GM18870 (cell line): ENCODE measurements around the gene XRCC1.
"Not testable (repeated sequence)": the region's sequence is repeated elsewhere in the genome, so short reads cannot be mapped to it uniquely, and the experiment has no call there.

ENCODE experiments used
- ATAC-seq: cut with Tn5 transposase; IDR thresholded peaks from one replicate; pipeline ENCODE4 v1.9.1; 2021; ENCODE audit warnings: moderate library complexity; ENCODE audit not compliant: unreplicated experiment

Gene XRCC1

DNA sequence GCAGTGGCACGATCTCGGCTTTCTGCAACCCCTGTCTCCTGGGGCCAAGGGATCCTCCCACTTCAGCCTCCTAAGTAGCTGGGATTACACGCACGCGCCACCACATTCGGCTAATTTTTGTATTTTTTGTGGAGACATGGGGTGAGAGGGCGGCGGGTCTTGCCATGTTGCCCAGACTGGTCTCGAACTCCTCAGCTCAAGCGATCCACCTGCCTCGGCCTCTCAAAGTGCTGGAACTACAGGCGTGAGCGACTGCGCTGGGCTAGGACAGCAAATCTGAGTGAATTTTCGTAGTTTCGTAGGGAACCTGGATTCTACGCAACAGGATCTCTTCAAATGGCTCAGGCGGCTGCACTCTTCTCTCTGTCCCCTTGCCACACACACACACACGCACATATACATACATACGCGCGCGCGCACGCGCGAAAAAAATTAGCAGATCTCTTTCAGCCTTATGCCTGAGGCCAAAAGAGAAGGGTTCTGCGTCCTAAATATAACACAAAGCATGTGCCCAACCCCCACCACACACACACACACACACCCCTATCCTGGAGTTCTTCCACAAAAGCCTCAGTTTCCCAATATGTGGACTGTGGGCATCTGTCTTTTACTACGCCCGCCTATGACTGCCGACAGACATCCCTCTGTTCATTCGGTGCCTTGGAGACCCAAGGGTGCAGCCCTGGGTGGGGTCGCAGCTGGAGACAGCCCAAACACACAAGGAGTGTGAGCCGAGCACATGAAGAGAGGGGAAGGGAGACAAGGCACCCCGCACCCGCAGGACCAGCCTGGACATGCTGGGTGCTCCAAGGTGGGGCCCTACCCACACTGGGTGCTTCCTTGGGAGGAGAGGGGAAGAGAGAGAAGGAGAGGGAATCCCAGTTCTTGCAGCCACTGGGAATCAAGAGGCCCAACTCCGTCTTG lies 890 bp upstream of the XRCC1 start:
- ATAC-seq, result no peak

DNA sequence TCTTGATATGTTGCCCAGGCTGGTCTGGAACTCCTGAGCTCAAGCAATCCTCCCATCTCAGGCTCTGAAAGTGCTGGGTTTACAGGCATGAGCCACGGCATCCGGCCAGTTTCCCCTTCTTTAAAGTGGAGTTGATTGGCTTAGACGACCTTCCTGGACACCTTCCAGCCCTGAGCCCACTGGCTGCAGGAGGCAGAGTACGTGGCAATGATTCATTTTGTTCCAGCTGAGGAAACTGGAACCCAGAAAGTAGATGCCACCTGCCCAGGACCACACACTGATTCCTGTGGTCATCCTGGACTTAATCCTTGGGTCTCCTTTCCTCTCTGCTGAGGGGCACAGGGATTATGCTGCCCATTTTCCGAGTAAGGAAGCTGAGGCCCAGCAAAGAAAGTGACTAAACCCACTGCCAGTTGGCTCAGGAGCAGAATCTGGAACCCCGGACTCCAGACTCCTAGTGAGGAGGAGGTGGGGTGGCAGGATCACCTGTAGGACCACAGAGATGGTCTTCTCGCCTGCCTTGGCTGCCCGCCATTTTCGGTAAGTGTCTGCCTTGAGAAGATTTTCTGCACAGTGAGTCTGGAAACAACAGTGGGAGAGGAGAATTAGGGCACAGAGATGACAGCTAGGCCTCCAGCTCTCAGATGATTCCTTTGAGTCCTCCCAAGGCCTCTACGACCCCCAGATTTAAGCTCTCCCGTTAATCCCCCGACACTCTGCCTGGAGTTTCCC lies 737 bp downstream of the XRCC1 start:
- ATAC-seq, result no peak

GRCh38 chr19:43572171-43572588 lies 3.1 kb downstream of the XRCC1 start:
- no peak for ATAC-seq

GRCh38 chr19:43570174-43570791 lies 5.0 kb downstream of the XRCC1 start:
- ATAC-seq, result no peak

DNA sequence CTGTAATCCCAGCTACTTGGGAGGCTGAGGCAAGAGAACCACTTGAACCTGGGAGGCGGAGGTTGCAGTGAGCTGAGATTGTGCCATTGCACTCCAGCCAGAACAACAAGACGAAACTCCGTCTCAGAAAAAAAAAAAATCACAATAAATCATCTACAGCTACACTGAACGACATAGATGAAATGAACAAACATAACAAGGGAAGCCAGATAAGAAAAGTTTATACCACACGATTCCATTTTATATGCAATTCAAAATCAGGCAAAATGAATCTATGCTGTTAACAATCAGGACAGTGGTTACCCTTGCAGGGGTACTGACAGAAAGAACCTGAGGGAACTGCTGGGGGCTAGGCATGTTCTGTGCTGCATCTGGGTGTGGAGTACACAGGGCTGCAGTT lies 5.7 kb downstream of the XRCC1 start:
- ATAC-seq, result no peak

DNA sequence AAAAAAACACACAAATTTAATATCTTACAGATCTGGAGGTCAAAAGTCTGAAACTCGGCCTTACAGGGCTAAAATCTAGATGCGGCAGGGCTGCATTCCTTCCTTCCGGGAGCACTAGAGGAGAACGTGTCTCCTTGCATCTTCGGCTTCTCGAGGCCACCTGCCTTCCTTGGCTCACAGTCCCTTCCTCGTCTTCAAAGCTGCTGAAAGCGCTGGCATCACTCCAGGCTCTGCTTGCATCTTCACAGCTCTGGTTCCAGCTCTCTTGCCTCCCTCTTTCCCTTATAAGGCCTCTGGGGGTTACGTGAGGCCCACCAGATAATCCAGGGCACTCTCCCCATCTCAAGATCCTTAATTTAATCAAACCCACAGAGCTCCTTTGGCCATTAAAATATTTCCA lies 10.5 kb downstream of the XRCC1 start:
- no peak for ATAC-seq

DNA sequence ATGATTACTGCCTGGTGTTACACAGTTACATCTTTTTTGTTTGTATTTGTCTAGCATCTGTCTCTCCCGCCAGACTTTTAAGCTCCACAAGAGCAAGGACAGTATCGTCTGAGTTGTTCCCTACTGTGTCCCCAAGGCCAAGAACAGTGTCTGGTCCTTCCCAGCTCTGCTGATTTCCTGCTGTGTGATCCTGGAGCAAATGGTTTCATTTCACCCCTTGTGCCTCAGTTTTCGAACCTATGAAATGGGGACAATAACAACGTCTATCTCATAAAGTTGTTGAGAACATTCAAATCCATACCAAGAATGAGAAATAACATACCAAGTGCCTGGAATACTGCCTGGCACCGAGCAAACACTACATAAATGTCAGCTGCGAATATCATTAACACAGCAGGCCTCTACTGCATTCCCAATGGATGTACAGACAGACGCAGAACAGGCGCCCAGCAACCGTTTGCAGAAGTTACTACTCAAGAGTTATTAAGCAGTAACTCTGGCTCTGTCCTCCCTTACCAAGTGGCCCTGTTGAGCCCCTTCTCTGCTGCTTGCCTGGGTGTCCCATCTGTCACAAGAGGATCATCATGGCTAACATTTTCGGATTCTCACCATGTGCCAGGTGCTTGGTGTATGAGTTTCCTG lies 11.4 kb downstream of the XRCC1 start:
- no peak for ATAC-seq

DNA sequence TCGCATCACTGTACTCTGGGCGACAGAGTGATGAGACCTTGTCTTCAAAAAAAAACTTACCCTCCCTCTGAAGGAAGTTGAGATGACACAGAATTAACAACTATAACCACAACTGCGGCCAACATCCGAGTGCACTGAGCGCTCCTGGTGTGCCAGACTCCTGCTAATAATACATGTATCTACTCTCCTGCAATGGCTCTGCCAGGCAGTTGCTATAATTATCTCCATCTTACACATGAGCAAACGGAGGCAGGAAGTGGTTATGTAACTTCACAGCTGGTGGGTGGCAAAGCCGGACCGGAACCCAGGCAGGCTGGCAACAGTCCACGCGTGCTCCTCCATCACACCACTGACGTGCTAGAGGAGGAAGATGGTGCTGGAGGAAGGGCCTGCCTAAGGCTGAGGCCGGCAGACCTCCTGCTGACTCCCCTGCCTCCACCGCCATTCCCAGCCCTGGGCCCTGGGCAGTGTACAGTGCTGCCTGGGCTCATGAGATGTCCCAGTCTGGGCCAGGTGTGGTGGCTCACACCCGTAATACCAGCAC lies 12.6 kb downstream of the XRCC1 start:
- ATAC-seq, result peak; percentile 79

DNA sequence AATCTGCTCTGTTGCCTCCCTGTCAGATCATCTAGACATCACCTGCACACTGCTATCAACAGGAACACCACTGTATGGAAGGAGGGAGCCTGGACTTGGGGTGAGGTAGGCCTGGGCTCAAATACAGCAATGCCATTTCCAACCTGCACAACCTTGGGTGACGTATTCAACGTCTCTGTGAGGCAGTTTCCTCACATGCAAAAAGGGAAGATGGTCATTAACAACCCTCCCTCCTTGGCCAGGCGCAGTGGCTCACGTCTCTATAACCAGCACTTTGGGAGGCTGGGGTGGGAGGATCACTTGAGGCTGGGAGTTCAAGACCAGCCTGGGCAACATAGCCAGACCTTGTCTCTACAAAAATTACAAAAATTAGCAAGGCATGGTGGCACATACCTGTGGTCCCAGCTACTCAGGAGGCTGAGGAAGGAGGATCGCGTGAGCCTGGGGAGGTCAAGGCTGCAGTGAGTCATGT lies 13.1 kb downstream of the XRCC1 start:
- ATAC-seq, result no peak

DNA sequence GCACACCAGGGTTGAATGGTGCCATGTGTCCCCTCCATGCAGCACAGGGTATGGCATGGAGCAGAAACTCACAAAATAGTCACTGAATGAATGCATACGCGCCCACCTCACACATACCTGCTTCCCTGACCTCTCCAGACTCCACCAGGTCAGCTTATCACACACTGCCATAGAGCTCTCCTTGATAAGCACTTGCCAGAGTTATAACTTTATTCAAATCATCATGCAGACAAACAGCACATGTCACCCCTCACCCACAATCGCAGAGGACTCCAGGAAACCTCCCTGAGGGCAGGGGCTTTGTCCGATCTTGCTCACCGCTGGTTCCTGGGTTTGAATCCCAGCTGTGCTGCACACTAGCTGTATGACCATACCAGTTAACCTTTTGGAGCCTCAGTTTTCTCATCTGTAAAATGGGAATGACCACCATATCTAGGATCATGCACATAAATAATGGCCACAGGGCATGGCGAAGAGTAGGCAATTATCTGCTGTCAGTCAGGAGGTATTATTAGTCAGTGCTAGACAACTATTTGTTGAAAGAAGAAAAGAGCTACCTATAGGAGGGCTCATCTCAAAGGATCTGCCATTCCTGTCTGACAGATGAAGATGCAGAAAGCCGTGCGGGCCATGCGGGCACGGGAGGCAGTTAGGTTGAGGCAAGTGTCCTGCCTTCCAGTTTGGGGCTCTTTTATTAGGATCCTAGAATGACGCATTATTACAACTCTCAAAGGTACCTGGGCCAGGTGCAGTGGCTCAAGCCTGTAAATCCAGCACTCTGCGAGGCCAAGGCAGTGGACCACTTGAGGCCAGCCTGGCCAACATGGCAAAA lies 14.0 kb downstream of the XRCC1 start:
- no peak for ATAC-seq

DNA sequence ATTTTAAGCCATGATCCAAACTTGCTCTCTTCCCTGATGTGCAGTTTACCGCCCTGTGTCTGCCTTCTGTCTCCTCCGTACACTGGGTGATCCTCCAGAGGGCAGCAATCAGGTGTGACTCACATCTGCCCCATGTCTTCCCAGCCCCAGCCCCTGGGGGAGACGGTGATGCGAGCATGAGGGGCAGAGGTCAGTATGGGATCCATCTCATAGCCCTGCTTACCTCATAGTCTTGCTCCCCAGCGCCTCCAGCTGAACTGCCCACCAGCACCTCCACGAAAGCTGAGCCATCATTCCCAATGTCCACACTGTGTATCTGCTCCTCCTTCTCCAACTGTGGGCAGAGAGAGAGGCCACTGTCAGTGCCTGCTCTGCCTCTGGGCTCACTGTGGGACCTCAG lies 14.6 kb downstream of the XRCC1 start:
- ATAC-seq, result no peak

- ATAC-seq, result no peak
Observed at GRCh38 chr19:43555185-43555770, 20.0 kb downstream of the XRCC1 start.

DNA sequence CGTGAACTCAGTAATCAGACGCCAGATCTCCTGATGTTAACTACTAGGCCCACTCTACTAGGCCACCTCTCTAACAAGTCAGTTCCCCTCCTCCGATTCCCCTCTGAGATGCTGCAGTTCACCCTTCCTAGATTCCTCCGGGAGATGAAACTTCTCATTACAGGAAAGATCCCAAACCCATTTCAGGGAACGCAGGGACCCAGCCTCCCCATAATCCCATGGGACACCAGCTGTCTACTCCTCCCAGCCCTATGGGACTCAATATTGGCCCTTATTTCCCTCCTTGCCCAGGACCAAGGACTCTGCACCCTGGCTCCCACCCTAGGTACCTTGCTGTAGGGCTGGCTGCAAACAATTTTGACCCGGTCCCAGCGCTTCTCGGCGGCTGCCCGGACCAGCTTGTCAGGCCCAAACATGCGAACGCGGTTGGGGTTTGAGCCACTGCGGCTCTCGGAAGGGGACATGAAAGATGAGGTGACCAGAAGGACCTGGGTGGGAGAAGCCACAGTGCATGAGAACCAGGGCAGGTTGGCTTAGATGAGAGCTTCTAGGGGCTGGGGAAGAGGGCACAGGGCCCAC lies 20.9 kb downstream of the XRCC1 start:
- ATAC-seq, result no peak

GRCh38 chr19:43553656-43554055 lies 21.7 kb downstream of the XRCC1 start:
- ATAC-seq, result no peak

GRCh38 chr19:43552616-43553015 lies 22.7 kb downstream of the XRCC1 start:
- no peak for ATAC-seq

DNA sequence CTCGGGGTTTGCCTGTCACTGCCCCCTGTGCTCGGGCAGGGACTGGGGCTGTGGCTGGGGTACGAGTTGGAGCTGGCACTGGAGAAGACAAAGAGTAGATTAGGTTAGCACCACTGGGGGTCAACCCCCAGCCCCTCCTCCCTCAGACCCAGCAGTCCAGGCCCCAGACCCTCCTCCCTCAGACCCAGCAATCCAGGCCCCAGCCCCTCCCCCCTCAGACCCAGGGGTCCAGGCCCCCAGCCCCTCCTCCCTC lies 23.2 kb downstream of the XRCC1 start:
- no peak for ATAC-seq

GRCh38 chr19:43551399-43552197 lies 23.7 kb downstream of the XRCC1 start:
- no peak for ATAC-seq

- no peak for ATAC-seq
Observed at GRCh38 chr19:43548706-43549105, 26.6 kb downstream of the XRCC1 start.

- ATAC-seq, result not testable (repeated sequence)
Observed at GRCh38 chr19:43547926-43548325, 27.4 kb downstream of the XRCC1 start.
